ENCODE data around the gene TUBGCP6.

The TUBGCP6 gene

DNA sequence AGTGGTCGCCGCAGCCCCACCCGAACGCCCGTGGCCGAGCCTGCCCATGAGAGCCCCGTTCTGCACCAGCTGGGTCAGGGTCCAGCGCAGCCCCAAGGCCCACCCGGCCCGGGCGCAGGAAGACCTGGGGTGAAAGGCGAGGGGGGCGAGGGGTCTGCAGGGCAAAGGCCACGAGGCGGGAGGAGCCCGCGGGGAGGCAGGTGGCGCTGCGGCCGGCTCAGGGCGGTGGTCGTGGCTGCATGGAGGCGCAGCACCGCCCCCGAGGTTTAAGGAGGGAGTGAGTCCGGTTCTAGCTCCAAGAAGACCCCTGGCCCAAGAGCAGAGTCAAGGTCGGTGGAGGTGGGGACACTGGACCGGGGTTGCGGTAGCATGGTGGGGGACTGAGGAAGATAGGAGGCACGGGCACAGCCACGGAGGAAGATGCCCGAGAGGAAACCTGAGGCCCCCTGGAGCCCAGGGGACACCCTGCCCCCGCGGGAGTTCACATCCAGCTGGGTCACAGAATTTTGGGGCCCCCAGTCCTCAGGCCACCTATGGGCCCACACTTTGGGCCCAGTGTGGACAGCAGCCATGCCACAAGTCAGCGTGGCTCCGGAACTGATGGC is 6.8 kb upstream of the TUBGCP6 start:
- no peak for DNase-seq (ENCODE audit: low read depth in 2 of 2)

DNA sequence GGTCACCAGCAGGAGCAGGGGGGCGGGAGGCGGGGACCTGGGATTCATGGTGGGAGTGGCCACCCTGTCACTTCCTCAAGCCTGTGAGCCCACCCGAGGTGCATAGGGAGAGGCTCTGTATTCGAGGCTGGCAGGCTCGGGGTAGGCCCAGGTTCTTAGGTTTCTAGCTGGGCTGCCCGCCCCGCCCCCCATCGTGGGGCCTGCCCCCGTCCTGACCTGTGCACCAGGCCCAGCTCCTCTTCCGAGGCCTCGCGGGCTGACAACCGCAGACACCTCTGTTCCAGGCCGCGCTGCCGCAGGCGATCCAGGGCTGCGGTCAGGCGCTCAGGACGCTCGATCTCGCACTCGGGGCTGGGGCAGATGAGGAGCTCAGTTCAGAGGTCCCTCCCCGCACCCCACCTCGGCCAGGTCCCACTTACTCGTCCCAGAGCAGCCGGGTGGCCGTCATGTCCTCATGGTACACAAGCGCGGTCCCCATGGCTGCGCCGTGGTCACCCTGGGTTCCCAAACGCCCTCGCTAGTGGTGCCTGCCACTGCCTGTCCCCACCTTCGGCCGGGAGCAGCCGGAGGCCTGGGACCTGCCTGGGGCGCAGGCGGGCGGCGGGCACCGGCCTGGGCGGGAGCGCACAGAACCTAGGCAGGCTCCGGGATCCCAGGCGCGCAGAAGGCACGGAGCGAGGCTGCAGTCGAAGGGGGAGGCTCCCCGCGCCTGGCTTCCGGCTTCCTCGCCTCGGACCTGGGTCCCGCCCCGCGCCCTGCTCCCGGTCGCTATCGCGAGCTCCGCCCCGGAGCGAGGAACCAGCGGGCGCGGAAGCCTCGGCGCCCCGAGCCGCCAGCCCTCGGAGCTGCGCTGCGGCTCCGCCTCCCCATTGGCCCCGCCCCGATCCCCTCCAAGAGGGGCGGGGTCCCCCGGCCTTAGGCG is 6.0 kb upstream of the TUBGCP6 start, which contains the start of gene HDAC10:
Gene HDAC10 (minus strand): TSS at position 711 of the 922 bp plus-strand sequence. CDS start 233 bp downstream, at position 478.
- peak in 1 of 2 experiments; percentile 45 for DNase-seq (ENCODE audit: low read depth in 2 of 2)

DNA sequence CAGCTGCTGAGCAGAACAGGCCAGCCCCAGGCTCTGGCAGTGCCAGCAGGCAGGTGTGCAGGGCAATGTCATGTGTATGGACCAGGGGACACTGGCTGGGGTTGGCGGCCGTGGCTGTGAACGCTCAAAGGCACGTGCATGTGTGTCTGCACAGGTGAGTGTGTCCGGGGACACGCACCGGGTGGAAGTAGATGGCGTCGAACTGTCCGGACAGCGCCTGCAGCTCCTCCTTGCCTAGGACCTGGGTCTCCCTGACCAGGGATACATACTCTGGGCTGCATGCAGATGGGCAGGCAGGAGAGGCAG is 5.4 kb upstream of the TUBGCP6 start:
- DNase-seq (ENCODE audit: low read depth in 2 of 2) = no peak

DNA sequence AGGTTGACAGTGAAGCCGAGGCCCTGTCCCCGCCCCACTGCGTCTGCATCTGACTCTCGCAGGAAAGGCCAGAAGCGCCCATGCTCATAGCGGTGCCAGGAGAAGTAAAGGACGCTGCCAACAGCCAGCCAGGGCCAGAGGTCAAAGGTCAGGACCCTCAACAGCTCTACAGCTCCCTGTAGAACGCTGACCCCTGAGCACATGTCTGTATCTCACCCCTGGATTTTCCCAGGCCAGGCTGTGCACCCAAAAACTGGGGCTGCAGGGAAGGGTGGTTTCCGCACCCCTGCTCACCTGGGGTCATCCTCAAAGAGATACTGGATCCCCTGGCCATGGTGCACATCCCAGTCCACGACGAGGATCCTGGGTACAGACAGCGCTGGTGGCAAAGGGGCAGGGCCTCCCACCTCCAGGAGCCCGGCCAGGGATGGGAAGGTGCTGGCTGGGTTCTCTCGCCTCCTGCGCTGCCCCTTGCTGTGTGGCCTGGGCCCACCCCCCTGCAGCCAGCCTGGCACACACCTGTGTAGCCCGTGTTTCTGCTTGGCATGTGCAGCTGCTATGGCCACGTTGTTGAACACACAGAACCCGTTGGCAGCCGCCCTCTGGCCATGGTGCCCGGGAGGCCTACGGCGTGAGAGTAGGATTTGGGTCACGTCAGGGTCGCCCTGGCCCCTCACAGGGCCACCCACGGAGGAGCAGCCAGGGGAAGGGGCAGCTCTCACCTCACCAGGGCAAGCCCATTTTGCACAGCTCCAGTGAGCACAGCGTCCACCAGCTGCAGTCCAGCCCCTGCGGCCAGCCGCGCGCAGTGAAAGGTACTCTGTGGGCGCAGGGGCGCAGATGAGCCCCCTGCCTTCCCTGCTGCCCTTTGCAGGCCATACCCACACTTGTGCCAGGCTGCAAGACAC is 4.8 kb upstream of the TUBGCP6 start:
- no peak for DNase-seq (ENCODE audit: low read depth in 2 of 2)

DNA sequence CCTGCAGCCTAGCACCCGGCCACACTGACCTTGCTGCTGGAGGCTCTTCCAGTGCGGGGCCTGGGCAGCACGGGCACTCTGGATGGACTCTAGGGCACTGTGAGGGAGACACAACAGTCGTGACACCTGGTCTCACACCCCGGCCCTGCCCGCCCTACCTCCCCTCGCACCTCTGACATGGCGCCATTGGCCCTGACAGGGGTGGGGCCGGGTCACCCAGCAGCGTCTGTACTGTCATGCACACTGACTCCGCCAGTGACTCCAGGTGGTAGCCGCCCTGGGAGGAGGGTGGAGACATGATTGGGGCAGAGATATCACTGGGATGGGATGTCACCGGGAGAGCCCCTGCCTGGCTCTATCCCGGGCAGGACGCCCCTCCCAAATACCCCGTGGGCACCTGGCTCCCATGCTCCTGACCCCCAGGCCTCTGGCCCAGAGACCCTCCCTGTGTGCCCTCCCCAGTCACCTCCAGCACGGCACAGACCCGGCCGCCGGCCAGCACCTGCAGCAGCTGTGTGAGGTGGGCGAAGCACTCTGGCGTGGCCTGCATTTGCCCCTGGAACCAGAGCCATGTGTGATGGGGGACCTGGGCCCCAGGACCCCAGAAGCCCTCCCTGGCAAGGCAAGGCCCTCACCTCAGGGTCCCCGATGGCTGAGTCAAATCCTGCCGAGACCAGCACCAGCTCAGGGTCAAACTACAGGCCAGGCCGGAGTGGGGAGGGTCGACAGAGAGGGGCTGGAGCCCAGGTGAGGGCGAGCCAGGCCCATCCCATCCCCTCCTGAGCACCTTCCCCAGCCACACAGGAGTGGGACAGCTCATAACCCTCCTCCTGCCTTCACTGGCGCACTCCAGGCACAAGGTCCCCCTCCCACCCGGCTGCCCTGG is 3.6 kb upstream of the TUBGCP6 start:
- no peak for DNase-seq (ENCODE audit: low read depth in 2 of 2)

DNA sequence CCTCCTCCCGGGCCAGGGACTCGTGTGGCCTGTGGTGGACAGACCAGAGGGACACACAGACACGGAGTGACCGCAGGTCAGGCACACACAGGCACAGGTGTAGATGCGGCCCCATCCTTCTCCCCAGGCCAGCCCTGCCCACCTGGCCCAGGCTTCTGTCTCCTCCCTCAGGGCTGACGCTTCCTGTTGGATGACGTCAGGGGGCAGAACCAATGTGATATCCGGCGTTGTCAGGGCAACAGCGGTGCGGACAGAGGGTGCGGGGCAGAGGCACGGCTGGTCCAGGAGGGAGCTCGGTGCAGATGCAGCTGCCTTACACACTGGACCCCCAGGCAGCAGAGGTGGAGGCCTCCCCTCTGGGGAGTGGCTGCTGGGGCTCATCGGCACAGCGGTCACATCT is 2.9 kb upstream of the TUBGCP6 start:
- no peak for DNase-seq (ENCODE audit: low read depth in 2 of 2)

DNA sequence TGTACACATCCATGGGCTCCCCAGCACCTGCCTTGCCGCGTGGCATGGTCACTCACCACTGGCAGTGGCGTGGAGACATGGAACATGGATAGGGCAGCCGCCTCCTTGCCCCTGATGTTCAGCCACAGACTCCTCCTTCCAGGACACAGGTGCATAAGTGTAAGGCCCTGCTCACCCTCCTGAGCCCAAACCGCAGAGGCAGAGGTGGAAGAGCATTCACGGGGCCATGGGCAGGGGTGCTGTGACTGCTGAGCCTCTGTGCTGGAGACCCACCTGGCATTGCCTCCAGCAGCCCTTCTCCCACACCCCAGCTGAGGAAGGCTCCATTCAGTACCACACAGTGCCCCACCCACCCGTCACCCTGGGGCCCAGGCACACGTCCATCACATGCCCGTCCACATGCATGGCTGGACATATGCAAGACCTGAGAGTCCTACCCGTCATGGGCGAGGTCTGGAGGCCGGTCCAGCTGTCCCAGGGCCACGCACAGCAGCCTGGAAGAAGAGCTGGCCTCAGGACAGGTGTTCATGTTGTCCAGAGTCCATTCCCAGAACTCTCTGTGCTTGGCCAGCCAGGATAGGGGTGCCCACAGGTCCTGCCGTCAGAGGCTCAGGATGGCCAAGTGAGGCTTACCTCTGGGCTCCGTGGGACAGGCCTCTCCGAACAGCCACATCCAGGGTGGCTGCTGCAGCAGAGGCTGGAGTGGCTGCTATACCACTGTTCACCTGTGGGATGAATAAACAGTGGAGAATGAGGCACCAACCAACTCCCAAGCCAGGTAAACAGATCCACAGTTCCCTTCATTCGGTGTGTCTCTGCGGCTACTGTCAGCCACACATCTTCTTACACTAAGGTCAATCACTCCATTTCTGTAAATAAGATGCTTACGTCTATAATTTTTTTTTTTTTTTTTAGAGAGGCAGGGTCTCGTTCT is 1.7 kb upstream of the TUBGCP6 start:
- DNase-seq (ENCODE audit: low read depth in 2 of 2) = no peak

DNA sequence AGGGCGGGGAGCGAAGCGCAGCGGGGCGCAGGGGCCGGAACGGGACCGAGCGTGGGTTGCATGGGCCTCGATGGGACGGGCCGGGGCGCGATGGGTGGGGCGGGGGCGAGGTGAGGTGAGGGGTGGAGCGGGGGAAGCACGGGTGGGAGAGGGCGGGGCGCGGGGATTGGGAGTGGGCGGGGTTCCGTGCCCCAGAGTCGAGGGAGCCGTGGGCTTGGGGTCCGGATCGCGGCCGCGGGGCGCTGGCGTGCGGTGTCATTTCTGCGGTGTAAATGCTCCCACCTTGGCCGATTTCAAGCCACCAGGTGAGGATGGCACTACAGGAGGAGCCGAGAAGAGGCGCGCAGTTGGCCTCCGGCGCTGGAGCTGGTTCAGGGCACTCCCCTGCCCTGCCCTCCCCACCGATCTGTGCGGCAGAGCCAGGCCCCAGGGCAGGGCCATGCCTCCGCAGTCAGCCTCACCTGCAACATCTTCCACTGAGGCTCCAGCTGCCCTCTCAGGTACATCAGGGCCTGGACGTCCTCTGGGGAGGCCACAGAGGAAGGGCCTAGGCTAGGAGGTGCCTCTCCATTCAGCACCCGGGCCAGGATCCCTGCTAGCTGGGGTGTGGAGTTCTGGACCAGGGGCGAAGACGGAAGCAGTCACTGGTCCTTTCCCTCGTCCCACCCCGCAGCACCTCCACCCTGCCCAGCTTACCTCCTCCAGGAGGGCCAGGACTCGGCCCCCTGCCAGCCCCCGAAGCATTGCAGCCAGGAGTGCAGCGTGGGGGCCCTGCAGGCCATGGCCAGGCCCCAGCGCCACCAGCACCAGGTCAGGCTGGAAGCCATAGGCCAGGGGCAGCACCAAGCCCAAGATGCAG is 620 bp upstream of the TUBGCP6 start:
- no peak for DNase-seq (ENCODE audit: low read depth in 2 of 2)

DNA sequence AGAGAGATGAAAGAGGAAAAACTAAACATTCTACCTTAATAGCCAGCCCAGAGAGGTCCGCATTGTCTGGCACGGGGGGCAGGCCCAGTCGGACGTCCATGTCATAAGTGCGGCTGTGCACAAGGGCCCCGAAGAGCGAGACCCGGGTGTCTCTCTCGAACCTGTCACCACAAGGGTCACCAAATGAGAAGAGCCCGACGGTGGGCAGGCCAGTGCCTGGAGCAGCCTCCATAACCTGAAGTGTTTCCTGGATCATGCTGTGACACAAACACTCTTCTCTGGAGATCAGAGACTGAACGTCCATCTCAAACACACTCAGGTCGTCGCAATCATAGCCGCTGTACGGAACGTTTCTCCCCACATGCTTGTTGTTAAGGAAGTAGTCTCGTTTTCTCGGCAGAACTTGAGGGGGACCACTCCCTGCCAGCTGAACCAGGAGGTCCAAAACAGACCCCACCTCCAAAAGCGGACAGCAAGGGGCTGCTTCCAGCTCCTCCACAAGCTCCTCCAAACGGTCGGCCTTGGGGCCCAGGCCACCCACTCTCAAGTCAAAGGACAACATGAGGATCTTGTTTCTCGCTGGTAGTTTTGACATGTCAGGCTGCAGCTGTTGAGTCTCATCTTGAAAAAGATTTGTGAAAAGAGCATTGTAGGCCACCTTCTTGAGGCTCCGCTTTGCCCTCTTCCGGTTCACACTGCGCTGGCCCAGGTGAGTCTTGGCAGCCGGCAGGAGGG is 971 bp downstream of the TUBGCP6 start:
- no peak for DNase-seq (ENCODE audit: low read depth in 2 of 2)

DNA sequence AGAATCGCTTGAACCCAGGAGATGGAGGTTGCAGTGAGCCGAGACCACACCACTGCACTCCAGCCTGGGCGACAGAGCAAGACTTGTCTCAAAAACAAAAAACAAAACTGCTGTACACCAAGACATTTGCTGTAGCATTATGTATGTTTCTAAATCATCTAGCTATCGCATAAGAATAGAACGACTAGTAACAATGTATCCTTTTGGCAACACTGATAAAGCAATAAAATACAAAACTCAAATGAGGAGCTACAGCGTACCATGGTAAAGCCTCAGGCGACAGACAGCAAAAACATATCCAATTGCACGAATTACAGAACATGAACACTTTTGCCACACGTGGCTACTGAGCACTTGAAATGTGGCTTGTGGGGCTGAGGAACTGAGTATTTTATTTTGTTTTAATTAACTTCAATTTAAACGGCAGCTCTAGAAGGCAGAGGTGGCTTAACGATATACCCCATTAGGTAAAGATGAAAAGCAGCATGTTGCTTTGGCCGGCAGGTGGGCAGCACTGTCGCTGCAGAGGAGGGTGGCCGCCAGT is 2.3 kb downstream of the TUBGCP6 start:
- no peak for DNase-seq (ENCODE audit: low read depth in 2 of 2)

DNA sequence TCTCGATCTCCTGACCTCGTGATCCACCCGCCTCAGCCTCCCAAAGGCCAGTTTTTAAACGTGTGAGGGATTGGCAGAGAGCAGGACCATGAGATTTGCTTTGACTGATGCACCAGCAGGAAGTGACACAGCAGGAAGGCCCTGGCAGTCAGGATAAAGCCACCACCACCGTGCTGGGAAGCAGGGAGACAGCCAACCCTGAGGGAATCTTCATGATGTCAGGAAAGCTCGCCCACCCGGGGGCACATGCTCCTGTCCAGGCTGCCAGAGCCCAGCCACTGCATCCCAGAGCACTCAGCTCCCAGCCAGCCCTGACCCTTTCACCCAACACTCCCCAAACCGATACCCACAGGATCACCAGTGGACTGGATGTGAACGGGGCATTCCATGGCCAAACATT is 6.1 kb downstream of the TUBGCP6 start:
- DNase-seq (ENCODE audit: low read depth in 2 of 2) = no peak

DNA sequence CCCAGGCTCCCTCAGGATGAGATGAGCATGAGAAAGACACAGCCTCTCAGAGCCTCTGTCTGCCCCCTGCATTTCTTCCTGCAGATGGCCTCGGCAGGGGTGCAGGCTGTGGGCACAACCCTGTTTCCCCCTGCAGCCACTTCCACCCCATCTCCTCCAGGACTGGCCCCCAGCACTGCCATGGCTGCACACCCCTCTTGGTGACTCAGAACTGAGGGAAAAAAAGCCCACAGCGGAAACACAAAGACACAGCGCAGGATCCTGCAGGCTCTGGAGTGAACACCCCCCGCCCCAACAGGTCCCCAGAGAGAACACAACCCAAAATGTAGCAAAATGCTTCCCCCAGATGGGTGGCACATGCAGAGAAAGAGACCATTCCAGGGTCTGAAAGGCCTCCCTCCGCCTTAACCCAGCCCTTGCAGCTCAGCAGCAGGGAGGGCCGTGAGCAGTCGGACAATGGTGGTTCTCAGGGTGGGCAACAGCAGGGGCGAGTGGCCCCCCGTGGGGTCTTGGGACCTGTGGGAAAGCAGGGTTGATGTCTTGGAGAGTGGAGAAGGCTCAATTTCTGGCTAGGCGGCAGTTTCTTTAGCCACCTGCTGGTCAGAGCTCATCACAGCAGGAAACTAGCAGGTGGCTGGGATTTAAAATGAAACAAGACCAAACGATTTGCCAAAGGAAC is 8.0 kb downstream of the TUBGCP6 start:
- no peak for DNase-seq (ENCODE audit: low read depth in 2 of 2)

DNA sequence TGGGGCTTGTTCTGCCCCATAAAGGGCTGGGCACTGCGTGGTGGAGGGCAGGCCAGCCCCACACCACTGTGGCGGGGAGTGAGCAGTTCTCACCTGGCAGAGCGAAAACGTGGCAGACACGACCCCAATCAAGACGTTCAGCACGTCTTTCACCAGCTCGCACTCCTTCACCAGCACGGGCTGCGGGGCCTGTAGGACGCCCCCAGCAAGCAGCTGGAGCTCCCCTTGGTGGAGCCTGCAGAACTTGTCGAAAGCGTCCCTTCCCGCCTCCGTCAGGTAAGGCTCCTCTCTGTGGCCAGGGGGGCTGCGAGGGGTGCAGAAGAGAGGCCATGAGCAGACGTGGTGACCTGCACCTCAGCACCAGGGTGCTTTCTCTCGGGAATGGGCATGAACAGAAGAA is 11.6 kb downstream of the TUBGCP6 start:
- DNase-seq (ENCODE audit: low read depth in 2 of 2) = no peak

DNA sequence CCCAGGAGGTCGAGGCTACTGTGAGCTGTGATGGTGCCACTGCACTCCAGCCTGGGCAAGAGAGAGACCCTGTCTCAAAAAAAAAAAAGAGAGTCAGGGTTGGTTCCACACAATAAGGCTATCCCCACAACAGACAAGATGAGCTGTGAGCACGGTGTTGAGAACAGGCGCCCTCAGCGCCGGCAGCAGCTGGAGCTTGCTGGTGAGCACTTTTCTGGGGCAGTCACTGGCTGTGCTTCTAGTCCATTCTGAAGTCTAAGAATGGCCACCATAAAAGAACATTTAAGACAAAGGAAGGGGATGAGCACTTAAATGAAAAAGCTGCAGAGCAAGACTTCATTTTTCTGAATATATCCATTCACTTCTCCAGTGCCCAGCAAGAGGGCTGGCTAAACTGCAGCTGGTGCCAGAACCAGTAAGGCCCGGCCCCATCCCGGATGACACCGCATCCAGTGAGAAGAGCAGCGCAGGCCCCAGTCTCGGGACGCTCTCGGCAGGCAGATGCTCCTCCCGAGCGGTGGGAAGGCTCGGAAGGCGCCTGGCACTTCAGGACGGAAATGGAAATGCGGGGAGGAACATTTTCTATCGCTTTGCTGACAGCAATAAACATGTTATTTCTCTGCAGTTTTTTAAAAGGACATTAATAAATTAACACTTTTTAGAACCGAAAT is 12.2 kb downstream of the TUBGCP6 start:
- DNase-seq (ENCODE audit: low read depth in 2 of 2) = no peak

DNA sequence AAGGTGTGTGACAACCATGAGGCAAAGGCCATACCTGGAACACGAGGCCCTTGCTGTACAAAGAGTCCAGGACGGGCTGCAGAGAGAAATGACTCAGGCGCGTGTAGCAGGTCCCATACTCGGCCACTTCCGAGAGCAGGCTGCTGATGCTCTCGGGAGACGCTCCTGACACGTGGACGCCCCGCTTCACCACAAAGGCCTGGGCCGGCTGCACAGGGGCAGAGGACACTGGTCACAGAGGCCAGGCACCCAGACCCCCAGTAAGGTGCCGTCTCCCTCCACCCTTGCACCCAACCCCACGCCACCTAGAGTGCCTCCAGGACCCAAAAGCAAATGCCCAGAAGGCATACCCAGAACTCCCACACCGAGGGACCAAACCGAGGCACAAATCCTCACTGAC is 15.5 kb downstream of the TUBGCP6 start:
- no peak for DNase-seq (ENCODE audit: low read depth in 2 of 2)

DNA sequence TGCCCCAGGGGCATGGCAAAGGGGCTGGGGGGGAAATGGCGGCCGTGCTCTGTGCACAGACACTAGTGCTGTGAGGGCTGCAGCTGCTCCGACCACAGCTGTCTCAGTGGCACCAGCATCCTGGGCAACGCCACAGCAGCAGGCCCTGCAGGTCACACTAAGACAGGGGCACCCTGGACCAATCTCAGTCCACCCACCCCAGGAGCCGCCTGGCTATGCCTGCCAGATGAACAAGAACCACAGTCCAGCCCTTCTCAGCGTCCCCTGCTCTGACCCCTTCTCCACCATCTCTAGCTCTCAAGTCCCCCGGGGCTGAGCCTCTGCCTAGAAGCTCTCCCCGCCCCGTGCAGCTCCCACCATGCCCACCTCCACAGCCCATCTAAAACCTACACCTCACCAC is 16.5 kb downstream of the TUBGCP6 start:
- DNase-seq (ENCODE audit: low read depth in 2 of 2) = no peak

DNA sequence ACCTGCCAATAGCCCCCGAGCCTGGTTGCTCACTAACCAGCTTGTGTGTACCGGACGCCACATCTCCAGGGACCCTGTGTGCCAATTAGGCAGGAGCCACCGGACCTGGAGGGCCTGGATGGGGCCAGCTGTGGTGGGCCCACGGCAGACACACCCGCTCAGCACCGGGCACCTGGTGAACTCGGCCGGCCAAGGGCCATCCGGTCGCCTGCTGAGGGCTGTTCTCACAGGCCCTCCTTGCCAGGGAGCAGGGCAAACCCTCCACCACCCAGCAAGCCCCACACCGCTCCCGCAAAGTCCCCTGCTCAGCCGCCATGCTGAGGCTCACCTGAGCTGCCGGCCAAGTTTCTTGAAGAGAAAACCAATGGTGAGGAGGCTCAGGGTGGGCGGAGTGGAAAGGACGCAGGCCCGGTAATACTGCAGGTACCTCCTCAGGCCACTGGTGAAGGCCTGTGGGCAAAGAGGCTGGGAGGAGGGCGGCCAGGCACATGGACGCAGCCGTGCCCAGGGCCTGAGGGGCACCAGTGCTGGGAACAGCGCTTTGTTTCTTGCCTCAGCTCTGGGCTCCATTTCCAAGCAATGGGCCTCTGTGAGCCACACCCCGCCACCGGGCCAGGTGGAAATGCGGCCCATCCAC is 17.1 kb downstream of the TUBGCP6 start:
- no peak for DNase-seq (ENCODE audit: low read depth in 2 of 2)
